HUES48 (cell line): ENCODE measurements around the gene ARHGAP6.
A peak's percentile ranks its signal among the peaks of the same experiment; 100 is the strongest.
"Not testable (repeated sequence)": the region's sequence is repeated elsewhere in the genome, so short reads cannot be mapped to it uniquely, and the experiment has no call there.

Experiments used
- H3K27ac ChIP-seq: one replicate; pipeline ENCODE4 v1.7.0; 2013; ENCODE audit warnings: low read depth, low read length, inconsistent platforms
- H3K27me3 ChIP-seq: 2 replicates; pipeline ENCODE4 v1.6.1; 2013; ENCODE audit warnings: mild to moderate bottlenecking, low read length; ENCODE audit not compliant: control insufficient read depth, insufficient read depth
- H3K36me3 ChIP-seq: 2 replicates; pipeline ENCODE4 v1.6.1; 2013; ENCODE audit warnings: low read length; ENCODE audit not compliant: control insufficient read depth, insufficient read depth
- H3K4me1 ChIP-seq: 2 replicates; pipeline ENCODE4 v1.6.1; 2013; ENCODE audit warnings: mild to moderate bottlenecking, low read length; ENCODE audit not compliant: control insufficient read depth, insufficient read depth
- H3K4me3 ChIP-seq: 2 replicates; pipeline ENCODE4 v1.5.1; 2013; ENCODE audit warnings: mild to moderate bottlenecking, low read depth, low read length
- H3K9ac ChIP-seq: 2 replicates; pipeline ENCODE4 v1.6.1; 2013; ENCODE audit warnings: mild to moderate bottlenecking, low read depth, low read length, moderate library complexity
- H3K9me3 ChIP-seq: 2 replicates; pipeline ENCODE4 v1.6.1; 2013; ENCODE audit warnings: low read length; ENCODE audit not compliant: control insufficient read depth, insufficient read depth

The ARHGAP6 gene

DNA sequence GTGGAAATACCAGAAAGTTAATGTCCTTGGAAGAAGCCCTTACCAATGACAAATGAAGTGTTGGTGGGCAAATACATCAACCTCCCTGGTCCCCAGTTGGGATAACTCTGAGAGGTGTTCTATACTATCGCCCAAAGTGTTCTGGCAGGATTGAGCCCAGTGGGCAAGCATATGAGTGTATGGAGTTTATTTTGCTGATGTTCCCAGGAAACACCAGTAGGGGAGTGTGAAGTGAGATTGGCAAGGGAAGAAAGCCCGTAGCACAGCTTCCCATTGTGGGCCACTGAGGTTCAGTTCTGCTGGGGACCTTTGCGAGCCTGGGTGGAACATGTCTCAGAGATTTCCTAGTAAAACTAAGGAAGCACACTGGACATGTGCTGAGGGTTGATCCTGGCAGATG is 65.1 kb downstream of the ARHGAP6 start:
- H3K36me3 ChIP-seq: no peaks in the 10 kb centered on the region
- H3K27me3 ChIP-seq: no peaks in the 10 kb centered on the region; the same call in 1 of the 2 replicates
- no peak overlapping the region for H3K9ac ChIP-seq
- H3K4me1 ChIP-seq: no peaks in the 10 kb centered on the region
- no peak overlapping the region for H3K4me3 ChIP-seq
- no peaks in the 10 kb centered on the region for H3K9me3 ChIP-seq
- H3K27ac ChIP-seq: no peak overlapping the region

GRCh38 chrX:11597479-11597878 is 68.2 kb downstream of the ARHGAP6 start:
- H3K9ac ChIP-seq: no peak overlapping the region
- H3K36me3 ChIP-seq: no peaks in the 10 kb centered on the region
- H3K4me3 ChIP-seq: no peak overlapping the region
- H3K27me3 ChIP-seq: no peaks in the 10 kb centered on the region
- H3K27ac ChIP-seq: no peak overlapping the region
- no peaks in the 10 kb centered on the region for H3K9me3 ChIP-seq
- no peaks in the 10 kb centered on the region for H3K4me1 ChIP-seq

DNA sequence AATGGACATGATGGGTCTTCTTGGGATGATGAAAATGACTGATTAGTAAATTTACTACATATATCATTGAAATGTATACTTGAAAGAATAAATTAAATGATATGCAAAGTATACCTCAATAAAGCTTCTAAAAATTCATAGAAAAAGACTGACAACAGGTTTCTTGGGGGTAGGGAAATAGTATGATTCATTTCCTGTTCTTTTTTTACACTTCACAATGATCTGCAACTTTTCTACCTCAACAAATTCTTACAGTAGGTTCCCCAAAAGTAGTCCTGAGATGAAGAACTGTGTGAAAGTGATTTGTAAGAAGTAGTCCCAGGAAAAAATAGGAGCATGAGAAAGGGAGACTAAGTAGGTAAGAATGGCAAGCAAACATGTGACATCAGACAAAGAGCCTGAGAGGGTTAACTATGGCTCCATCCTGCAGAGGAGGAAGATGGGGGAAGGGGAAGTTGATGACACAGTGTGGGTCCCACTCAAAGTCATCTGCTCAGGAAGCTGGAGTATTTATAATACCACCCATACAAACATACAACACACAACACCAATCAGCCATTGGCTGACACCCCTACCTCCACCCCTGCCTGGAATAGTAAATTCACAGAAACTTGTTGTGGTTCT is 73.9 kb downstream of the ARHGAP6 start:
- H3K4me3 ChIP-seq: no peak overlapping the region
- no peaks in the 10 kb centered on the region; the same call in 1 of the 2 replicates for H3K27me3 ChIP-seq
- H3K4me1 ChIP-seq: peaks cover 9% of the 10 kb centered on the region; the same call in 1 of the 2 replicates
- peak overlapping the region; percentile 12 for H3K27ac ChIP-seq
- no peaks in the 10 kb centered on the region for H3K9me3 ChIP-seq
- H3K36me3 ChIP-seq: no peaks in the 10 kb centered on the region
- H3K9ac ChIP-seq: no peak overlapping the region

DNA sequence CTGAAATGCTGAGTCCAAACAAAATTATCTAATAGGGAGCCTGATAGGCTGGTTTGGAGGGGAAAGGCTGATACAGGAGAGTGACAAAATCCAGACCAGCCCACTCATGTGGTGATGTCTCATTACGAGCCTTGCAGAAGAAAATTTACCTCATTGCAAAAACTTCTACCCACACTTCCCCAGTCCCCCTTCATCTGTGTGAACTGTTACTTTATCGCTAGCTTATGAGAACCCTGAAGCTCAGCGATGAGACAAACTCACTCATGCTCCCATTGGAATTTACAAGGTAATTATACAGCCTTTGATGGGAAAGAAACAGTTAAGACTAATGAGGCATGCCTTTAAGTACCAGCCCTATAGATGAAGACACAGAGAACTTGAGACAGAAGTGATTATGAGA is 76.1 kb downstream of the ARHGAP6 start:
- Histone ChIP-seq H3K4me1 (peaks cover 9% of the 10 kb centered on the region; the same call in 1 of the 2 replicates), H3K4me3 (no peak overlapping the region), H3K27ac (no peak overlapping the region), H3K36me3 (no peaks in the 10 kb centered on the region), H3K9me3 (no peaks in the 10 kb centered on the region), H3K27me3 (no peaks in the 10 kb centered on the region; the same call in 1 of the 2 replicates), H3K9ac (no peak overlapping the region)

- Histone ChIP-seq H3K36me3 (no peaks in the 10 kb centered on the region), H3K4me3 (no peak overlapping the region), H3K4me1 (peaks cover 9% of the 10 kb centered on the region; the same call in 1 of the 2 replicates), H3K27me3 (no peaks in the 10 kb centered on the region; the same call in 1 of the 2 replicates), H3K9me3 (no peaks in the 10 kb centered on the region), H3K27ac (no peak overlapping the region), H3K9ac (no peak overlapping the region)
Measured at GRCh38 chrX:11588097-11588496, 77.6 kb downstream of the ARHGAP6 start.

DNA sequence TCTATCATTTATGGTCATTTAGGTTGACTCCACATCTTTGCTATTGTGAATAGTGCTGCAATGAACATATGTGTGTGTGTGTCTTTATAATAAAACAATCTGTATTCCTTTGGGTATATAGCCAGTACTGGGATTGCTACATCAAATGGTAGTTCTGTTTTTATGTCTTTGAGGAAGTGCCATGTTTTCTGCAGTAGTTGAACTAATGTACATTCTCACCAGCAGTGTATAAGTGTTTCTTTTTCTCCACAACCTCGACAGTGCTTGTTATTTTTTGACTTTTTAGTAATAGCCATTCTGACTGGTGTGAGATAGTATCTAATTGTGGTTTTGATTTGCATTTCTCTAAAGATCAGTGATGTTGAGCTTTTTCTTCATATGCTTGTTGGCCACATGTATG is 80.5 kb downstream of the ARHGAP6 start:
- Histone ChIP-seq H3K4me3 (no peak overlapping the region), H3K27me3 (no peaks in the 10 kb centered on the region; the same call in 1 of the 2 replicates), H3K36me3 (no peaks in the 10 kb centered on the region), H3K9me3 (no peaks in the 10 kb centered on the region), H3K4me1 (no peaks in the 10 kb centered on the region), H3K27ac (no peak overlapping the region), H3K9ac (no peak overlapping the region)

DNA sequence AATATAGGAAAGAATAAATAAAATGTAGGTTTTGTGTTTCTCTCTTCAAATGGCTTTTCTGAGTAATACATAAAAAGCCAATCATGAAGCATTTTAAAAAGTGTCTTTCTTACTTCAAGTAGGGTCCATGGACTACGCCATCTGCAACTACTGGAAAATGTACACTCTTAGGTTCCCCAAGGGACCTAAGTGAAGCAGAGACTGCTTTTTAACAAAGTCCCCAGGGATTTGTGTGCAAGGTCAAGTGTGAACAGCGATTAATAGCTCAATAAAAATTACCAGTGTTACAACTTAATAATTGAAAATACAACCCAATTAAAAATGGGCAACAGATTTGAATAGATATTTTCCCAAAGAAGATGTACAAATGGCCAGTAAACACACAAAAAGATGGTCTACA is 84.9 kb downstream of the ARHGAP6 start:
- H3K4me1 ChIP-seq: no peaks in the 10 kb centered on the region
- no peak overlapping the region for H3K9ac ChIP-seq
- no peaks in the 10 kb centered on the region for H3K36me3 ChIP-seq
- H3K27ac ChIP-seq: no peak overlapping the region
- H3K4me3 ChIP-seq: no peak overlapping the region
- H3K9me3 ChIP-seq: no peaks in the 10 kb centered on the region
- H3K27me3 ChIP-seq: peaks cover 17% of the 10 kb centered on the region

GRCh38 chrX:11579636-11580600 is 85.8 kb downstream of the ARHGAP6 start:
- no peaks in the 10 kb centered on the region for H3K36me3 ChIP-seq
- H3K4me1 ChIP-seq: no peaks in the 10 kb centered on the region
- no peak overlapping the region for H3K27ac ChIP-seq
- H3K9ac ChIP-seq: no peak overlapping the region
- H3K9me3 ChIP-seq: no peaks in the 10 kb centered on the region
- H3K27me3 ChIP-seq: peaks cover 23% of the 10 kb centered on the region
- H3K4me3 ChIP-seq: no peak overlapping the region

DNA sequence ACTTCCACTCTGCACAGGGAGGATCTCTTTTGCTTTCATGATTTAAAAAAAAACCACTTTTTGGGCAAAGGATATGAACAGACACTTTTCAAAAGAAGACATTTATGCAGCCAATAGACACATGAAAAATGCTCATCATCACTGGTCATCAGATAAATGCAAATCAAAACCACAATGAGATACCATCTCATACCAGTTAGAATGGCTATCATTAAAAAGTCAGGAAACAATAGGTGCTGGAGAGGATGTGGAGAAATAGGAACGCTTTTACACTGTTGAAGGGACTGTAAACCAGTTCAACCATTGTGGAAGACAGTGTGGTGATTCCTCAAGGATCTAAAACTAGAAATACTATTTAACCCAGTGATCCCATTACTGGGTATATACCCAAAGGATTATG is 87.4 kb downstream of the ARHGAP6 start:
- H3K27me3 ChIP-seq: peaks cover 23% of the 10 kb centered on the region

GRCh38 chrX:11577603-11578002 is 88.1 kb downstream of the ARHGAP6 start:
- H3K27me3 ChIP-seq: peaks cover 23% of the 10 kb centered on the region

More for the DNA sequence above, 87.4 kb downstream of the ARHGAP6 start:
- not testable (repeated sequence) for H3K9ac ChIP-seq, H3K9me3 ChIP-seq, H3K4me1 ChIP-seq, H3K4me3 ChIP-seq, H3K36me3 ChIP-seq, H3K27ac ChIP-seq

GRCh38 chrX:11575332-11575731 is 90.4 kb downstream of the ARHGAP6 start:
- H3K4me1 ChIP-seq: no peaks in the 10 kb centered on the region
- no peaks in the 10 kb centered on the region for H3K36me3 ChIP-seq
- no peak overlapping the region for H3K9ac ChIP-seq
- no peak overlapping the region for H3K4me3 ChIP-seq
- peaks cover 30% of the 10 kb centered on the region for H3K27me3 ChIP-seq
- no peaks in the 10 kb centered on the region for H3K9me3 ChIP-seq
- H3K27ac ChIP-seq: no peak overlapping the region

More at GRCh38 chrX:11577603-11578002, 88.1 kb downstream of the ARHGAP6 start:
- no peak overlapping the region for H3K4me3 ChIP-seq
- H3K36me3 ChIP-seq: no peaks in the 10 kb centered on the region
- H3K4me1 ChIP-seq: no peaks in the 10 kb centered on the region
- H3K9ac ChIP-seq: no peak overlapping the region
- no peak overlapping the region for H3K27ac ChIP-seq
- H3K9me3 ChIP-seq: no peaks in the 10 kb centered on the region
